Stimulated activated CD8-positive, alpha-beta memory T cell treated with anti-CD3 and anti-CD28 coated beads, Interleukin-7, amount 100 ng/mL, for 4 hours (primary cell): ENCODE data around the gene SGMS1.
"Not testable (repeated sequence)": the region's sequence is repeated elsewhere in the genome, so short reads cannot be mapped to it uniquely, and the experiment has no call there.

Experiments
- DNase-seq, 2 donors: peaks; one replicate each; pipeline ENCODE4 v3.0.0-alpha.2; 2020; ENCODE audit warnings: low read depth in 2 of 2

The SGMS1 gene

DNA sequence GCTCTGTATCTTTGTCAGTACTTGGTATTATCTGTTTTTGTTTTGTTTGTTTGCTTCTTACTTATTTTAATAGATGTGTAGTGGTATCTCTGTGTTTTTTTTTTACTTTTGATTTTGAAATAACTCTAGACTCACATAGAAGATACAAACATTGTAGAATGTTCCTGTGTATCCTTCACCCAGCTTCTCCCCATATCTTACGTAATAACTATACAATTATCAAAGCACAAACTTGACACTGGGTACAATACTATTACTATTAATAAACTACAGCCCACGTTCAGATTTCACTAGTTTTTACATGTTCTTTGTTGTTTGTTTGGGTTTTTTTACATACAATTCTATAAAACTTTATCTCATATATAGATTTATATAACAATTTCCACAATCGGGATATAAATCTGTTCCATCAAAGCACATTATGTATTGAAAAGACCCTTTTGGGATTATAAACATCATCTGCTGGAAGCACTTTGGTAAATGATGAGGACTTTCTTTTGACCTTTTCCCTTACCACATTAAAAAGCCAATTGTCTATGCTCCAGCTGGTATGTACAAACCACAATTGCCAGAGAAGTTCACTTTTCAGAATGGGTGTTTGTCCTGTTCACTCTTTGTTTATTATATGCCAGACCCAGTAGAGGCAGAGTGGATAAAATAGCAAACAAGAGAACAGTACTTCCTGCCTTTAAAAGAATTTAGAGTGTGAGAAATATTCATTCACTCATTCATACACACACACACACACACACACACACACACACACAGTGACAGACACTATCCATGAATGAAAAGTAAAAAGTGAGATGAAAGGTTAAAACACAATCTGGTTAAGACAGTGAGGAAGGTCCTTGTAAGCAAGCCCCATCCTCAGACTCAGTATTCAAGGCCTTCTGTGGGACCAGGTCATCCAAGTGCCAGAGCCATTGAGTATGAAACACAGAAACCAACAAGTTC lies 113.0 kb downstream of the SGMS1 start:
- no peak for DNase-seq

DNA sequence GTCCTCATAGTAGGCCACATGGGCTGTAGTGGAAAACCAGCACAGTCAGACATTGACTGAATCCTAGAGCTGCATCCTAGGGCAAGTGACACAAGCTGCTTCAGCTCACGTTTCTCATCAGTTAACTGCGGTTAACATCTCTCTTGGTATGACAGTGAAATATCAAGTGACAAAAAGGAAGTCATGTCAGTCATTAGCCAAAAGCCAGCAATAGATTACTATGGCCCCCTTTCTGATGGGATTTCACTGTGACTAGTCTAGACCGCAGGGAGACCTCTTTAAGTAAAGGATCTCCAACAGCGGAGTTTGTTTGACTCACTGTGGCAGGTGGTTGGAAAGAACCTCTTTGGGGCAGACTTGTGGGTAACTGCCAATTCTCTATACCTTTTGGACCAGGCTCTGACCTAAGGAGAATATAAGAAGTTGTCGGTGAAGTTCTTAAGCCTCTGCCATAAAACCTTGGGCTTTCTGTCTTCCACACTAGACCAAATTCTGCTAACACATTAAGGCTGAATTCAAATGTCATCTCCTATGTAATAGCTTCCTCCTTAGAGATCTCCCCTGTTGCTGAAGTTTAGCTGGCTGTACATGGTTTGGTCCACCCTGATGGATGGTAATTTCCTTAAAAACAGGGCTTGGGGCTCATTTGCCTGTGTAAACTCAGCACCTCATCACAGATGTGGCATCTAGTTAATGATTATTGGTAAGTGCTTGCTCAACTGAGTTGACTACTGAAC lies 115.3 kb downstream of the SGMS1 start:
- DNase-seq = no peak

DNA sequence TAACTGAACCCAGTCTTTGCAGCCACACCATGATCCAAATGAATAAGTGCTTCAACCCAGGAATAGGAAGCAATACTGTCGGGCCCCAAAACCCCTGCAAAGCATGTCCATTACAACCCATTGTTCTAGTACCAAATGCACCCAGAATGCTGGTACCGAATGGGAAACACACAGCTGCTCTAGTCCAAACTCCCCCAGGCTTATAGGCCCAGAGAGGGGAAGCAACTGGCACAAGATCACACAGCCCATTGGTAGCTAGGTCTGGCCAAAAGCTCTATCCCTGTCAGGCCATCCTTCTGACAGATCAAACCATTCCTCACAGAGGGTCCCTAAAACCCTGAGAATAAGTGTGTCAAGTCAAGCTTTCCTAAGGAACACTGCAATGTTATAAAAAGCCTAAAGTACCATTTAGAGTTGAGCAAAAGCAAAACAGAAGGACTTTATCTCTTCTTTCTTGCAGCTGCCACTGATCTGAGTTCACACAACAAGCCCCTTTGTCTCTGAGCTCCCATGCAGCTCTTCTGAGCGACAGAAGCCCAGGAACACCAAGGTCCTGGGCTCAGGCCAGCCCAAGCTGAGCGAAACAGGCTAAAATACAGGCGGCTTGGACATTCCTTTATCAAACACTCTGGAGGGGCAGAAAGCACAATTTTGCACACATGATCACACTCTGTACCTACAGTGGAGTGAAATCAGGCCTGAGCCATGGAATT lies 116.7 kb downstream of the SGMS1 start:
- no peak for DNase-seq

DNA sequence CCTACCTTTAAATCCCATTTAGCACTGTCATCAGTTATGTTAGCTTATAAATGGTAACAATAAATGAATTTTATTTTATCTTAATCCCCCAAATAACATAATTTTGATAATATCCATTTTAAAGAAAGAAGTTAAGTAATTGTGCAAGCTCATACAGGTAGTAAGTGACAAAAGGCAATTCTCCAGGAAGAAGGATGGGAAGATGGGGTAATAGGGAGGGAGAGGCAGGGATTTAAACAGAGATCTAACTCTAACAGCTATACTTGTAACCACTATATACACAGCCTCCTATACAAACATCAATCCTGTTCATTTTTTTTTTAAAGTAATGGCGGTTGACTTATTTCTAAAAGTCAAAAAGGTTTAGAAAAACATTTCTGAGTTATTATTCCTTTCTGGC lies 119.4 kb downstream of the SGMS1 start:
- no peak for DNase-seq

DNA sequence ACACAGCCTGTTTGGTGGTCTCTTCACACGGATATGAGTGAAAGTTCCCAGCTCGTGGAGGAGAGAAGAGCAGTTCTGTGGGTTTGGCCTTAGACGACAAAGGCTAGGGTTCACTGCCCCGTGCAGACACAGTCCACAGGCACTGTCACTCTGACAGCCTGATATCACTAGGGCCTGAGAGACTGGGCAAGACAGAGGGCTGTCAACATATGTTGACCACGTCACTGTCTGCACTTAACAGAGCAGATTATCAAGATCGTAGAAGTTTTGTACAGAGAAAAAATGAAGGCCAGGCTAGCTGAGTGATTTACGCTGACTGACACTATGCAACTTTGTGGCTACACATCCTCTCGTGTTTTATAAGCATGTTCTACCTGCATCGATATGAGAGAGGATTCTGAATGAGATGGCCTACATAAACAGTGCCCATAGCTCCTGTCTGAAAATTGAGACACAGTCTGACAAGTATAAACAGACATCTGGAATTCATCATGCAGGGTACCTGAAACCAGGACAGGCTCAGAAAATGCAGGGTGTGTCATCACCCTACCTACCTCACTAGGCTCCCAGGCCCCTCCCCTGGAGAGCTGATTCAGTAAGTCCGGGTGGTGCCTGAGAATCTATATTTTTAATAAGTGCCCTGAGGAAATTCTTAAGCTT lies 120.0 kb downstream of the SGMS1 start:
- DNase-seq = no peak

DNA sequence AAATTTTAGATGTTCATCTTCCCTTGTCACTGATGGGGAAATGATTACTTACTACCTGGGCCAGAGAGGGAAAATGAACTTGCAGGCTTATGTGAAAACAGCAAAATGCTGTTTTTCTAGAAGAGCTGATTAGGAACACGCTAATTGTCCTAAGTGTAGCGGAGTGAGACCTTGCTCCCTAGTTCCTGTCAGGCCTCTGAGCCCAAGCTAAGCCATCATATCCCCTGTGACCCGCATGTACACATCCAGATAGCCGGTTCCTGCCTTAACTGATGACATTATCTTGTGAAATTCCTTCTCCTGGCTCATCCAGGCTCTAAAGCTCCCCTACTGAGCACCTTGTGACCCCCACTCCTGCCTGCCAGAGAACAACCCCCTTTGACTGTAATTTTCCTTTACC lies 120.6 kb downstream of the SGMS1 start:
- not testable (repeated sequence) for DNase-seq

DNA sequence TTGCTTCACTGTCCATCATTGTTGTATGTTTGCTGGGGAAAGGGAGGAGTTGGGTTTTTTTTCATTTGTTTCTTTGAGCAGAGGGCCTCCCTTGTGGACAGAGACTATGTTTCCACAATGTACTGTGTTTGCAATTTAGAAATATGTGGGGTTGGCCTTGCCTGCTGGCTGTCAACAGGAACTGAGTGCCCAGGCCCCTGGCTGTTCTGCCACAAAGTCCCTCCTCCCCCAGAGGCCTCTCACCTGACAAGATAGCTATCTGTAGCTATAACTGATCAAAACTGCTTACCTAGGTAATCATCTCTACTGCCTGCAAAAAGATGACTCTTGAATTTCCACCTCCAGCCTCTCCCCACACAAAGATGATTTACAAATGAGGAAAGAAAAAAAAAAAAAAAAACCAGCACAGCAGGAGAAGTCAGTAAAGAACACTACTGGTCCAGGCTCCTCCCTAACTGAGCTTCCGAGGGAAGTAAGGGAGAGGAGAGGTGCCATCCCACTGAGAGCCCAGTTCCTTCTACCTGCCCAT lies 121.8 kb downstream of the SGMS1 start:
- no peak for DNase-seq

DNA sequence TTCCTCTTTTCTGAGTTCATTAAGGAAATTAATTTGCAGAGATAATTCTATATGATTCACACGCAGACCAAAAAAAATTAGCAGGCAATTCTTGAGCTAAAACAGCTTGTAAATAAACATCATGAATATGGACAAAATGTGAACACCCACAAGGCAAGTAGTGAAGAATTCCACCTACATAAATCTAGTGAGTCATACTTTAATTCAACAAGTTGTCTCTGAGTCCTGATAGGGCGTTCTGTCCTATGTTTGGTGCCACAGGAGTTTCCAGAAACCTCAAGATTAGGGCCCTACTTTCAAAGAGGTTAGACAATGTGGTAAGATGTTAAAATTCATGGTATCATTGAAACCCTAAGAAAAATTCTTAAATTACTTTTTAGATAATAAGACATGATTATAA lies 122.3 kb downstream of the SGMS1 start:
- no peak for DNase-seq

DNA sequence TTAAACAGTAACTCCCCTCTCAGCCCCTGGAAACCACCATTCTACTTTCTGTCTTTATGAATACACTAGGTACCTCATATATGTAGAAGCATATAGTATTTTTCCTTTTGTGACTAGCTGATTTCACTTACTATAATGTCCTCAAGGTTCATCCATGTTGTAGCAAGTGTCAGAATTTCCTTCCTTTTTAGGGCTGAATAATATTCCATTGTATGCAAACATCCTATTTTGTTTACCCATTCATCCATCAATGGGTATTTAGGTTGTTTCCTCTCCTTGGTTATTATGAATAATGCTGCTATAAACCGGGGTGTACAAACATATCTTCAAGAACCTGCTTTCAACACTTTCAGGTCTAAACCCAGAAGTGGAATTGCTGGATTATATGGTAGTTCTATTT lies 125.3 kb downstream of the SGMS1 start:
- DNase-seq = no peak

DNA sequence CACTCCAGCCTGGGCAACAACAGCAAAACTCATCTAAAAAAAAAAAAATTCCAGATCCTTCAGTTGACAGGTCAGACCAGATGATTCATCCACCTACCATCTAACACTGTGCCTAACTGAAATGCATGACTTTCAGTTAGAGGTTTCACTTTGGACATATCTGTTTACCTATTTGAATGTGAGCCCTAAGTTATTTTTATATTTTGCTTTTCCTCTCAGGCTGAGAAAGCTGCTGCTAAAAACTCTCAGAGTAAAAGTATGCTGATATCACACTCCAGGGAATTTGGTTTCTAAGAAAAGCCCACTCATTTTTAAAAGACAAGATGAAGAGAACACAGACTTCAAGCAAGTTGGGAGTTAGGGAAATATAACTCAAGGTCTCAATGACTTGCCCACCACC lies 126.0 kb downstream of the SGMS1 start:
- no peak for DNase-seq

DNA sequence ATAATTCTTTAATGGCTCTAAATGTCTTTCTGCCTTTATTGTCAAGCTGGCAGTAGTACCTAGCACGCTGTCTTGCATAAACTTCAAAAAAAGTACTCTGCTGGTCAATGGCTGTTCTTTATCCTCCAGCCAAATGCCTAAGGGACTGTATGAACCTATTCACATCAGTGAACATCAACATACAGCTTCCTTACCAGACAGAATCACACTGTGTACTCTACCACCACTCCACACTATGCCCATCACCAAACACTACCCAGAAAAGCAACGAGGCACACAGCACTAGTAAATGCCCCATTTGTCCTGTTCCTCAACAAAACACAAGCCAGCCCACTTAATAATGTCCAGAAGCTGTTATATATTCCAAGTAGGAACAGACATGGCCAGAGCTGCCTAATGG lies 127.5 kb downstream of the SGMS1 start:
- DNase-seq = no peak

DNA sequence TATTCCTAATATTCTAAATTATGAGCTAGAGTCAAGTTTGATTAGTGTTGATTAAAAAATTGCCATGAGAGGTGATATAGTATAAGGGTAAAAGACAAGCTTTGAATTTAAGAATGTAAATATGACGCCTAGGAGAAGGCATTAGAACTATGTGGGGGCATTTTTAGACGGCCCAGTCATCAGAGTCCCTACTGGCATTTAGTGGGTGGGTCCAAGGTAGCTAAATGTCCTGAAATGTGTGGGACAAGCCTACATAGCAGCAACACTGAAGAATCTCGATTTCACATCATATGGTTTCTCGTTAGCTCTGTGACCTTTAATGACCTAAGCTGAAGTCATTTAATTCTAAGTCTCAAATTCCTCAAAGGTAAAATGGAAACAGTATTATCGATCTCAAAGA lies 133.5 kb downstream of the SGMS1 start:
- DNase-seq = no peak

DNA sequence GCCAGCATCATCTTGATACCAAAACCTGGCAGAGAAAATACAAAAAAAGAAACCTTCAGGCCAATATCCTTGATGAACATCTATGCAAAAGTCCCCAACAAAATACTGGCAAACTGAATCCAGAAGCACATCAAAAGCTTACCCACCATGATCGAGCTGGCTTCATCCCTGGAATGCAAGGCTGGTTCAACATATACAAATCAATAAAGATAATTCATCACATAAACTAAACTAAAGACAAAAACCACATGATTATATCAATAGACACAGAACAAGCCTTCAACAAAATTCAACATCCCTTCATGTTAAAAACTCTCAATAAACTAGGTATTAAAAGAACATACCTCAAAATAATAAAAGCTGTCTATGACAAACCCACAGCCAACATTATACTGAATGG lies 139.2 kb downstream of the SGMS1 start:
- DNase-seq = not testable (repeated sequence)

DNA sequence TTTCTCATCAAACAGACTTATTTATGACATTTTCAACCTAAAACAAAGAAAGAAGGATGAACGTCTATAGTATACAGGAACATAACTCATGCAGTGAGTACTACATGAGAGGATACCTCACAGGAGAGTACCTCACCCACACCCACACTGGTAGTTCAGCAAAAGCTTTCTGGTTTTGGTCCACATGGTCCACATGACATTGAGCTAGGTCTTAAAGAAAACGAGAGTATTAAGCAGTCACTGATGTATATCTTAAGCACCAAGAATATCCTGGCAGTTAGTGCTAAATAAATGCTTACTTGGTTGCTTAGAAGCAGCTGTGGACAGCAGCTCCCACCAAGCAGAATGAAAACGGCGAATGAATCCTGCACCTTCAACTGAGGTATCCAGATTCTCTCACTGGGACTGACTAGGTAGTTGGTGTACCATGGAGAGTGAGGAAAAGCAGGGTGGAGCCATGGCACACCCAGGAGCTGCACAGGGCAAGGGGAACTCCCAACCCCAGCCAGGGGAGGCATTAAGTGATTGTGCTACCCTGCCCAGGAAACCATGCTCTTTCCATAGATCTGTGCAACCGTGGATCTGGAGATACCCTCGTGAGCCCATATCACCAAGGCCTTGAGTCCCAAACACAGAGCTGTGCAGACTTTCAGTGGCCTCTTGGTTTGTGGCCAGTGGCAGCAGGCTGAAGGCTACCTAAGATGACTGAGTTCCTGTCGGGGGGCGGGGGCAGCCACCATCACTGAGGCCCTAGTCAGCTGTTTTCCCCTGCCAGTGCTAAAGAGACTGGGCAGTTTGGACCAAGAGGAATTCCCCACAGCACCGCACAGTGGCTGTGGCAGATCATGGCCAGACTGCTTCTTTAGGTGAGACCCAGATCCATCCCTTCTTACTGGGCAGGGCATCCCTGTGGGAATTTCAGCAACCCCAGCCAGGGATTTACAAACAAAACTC lies 143.4 kb downstream of the SGMS1 start:
- DNase-seq = no peak

DNA sequence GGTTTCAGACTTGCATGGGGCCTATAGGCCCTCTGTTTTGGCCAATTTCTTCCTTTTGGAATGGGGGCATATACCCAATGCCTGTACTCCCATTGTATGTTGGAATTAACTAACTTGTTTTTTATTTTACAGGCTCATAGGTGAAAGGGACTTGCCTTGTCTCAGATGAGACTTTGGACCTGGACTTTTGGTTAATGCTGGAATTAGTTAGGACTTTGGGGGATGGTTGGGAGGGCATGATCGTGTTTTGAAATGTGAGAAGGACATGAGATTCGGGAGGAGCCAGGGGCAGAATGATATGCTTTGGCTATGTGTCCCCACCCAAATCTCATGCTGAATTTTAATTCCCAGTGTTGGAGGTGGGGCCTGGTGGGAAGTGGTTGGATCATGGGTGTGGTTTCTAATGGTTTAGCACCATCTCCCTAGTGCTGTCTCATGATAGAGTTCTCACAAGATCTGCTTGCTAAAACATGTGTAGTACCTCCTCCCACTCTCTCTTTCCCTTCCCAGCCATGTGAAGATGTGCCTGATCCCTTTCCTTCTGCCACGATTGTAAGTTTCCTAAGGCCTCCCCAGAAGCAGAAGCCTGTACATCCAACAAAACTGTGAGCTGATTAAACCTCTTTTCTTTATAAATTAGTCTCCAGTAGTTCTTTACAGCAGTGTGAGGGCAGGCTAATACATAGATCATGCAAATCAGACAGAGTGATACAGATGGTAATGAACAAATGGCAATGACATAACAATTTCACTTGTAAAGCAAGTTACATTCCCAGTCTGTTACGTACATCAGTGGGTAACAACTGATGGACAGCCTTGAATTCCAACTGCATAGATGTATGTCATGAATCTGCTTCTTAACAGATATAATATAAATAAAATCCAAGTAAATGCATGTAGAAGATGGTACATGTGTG lies 146.2 kb downstream of the SGMS1 start:
- DNase-seq = no peak

DNA sequence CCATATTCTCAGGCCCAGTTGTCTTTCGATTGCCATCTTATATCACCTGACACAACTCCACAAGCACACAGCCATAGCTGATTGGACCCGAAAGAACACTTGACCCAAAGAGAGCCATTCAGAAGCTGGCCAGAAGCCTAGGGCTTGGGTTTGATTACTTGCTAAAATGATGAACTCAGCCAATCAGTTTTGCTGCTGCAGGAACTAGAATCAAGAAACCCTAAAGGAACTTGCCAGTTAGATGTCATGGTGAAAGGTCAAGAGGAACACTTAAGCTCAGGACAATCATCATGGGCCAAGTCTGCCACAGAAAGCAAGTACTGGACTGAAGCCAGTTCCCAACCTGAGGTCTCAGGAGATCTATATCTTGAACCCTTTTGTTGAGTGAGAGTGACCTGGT lies 150.0 kb downstream of the SGMS1 start:
- DNase-seq = no peak

DNA sequence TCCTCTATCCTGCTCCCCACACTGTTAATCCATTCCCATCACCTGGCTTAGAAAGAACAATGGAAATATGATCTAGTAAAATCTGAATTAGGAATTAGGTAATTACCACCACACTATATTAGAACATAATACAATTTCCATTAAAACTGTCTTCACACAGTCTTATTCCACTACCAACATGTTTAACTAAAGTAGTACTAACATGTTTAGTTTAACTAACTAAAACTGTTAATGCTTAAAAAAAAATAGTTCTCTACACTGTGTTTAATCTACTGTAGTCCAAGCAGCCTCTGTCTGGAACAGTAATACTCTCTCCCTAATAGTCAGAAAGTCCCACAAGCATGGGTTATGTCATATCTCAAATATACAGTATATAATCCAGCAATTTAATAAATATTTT lies 150.8 kb downstream of the SGMS1 start:
- no peak for DNase-seq

DNA sequence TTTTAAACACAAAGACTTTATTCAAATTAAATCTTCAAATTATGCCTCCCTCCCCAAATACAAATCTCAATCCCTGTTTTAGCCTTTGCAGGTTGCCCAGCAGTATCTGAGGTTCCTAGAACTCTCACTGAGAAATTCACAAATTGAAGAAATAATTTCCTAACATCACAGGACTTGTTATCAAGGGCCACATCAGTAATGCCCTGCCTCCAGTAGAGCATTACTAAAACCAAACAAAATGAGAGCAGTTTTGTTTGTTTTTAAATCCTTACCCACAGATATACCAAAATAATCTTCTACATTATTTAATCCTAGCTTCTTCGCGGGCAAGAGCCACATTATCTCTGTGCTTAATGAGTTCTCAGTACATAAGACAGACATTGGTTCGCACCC lies 152.2 kb downstream of the SGMS1 start:
- DNase-seq = no peak

DNA sequence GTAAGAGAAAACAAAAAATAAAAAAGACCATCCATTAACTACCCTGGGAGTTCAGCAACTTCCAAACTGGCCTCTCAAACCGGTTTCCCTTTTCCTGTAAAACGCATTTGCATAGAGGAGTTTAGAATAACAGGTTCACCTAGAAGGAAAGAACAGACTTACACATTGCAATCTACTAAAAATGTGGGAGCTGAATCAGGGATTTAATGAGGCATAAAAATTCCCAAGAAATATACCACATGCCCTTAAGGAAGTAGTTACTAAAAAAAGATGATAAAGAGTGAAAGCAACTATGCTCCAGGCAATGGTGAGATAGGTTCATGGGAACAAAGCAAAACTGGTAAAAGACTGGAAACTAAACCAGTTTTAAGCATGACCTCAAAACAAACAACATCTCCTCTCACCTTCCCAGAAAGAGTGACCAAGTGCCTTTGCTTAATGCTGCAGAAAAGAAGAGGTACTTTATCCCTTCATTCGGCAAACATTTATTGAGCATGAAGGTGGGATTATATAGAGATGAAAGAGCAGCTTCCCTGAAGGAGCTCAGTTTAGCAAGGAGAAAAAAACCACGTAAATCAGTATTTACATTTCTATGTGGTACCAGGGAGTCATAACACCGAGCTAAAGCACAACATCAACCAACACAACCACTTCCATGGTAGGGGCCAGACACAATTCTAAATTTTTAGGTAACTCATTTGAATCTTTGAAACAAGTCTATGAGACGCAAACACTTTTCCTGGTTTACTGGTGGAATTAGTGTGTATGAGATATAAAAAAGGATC lies 152.8 kb downstream of the SGMS1 start:
- DNase-seq = no peak
